Type B pancreatic cell (in vitro differentiated cells): Measurements from ENCODE around the gene FMR1. TPM values are rescaled to one million over a fixed set of nuclear protein-coding genes. Genes with fewer than 3 reads are reported as not detected.

Experiments
- DNase-seq: peaks from one replicate; pipeline ENCODE4 v3.0.0; 2021; ENCODE audit warnings: mixed read lengths; ENCODE audit not compliant: unreplicated experiment; ENCODE audit errors: extremely low spot score
- H3K27ac Mint-ChIP-seq: 2 replicates; pipeline ENCODE4 v1.8.0; 2021; ENCODE audit warnings: mild to moderate bottlenecking, mixed read lengths
- H3K27me3 Mint-ChIP-seq: 2 replicates; pipeline ENCODE4 v1.8.0; 2021; ENCODE audit warnings: mixed read lengths
- H3K36me3 Mint-ChIP-seq: 2 replicates; pipeline ENCODE4 v1.8.0; 2021; ENCODE audit warnings: mixed read lengths
- H3K4me1 Mint-ChIP-seq: one replicate; pipeline ENCODE4 v1.8.0; 2021; ENCODE audit warnings: mixed read lengths; ENCODE audit not compliant: unreplicated experiment
- H3K4me3 Mint-ChIP-seq: 2 replicates; pipeline ENCODE4 v1.8.0; 2021; ENCODE audit warnings: mild to moderate bottlenecking, mixed read lengths
- H3K9me3 Mint-ChIP-seq: 2 replicates; pipeline ENCODE4 v1.8.0; 2021; ENCODE audit warnings: mixed read lengths
- total RNA-seq: library from RNA; stranded (reverse); gene quantifications from 2 replicates; pipeline ENCODE4 v1.2.1, GENCODE V29; 2021; ENCODE audit warnings: low replicate concordance
- TF ChIP-seq, protein P1 (sequence below): fragments of 200-600 bp; sonication (generic); conservative IDR thresholded peaks from 2 replicates; pipeline ENCODE4 v1.5.0; 2021; ENCODE audit warnings: antibody characterized with exemption, mild to moderate bottlenecking

Gene FMR1
- total RNA-seq, 1 donor from 2014 or later: 63.2 TPM

DNA sequence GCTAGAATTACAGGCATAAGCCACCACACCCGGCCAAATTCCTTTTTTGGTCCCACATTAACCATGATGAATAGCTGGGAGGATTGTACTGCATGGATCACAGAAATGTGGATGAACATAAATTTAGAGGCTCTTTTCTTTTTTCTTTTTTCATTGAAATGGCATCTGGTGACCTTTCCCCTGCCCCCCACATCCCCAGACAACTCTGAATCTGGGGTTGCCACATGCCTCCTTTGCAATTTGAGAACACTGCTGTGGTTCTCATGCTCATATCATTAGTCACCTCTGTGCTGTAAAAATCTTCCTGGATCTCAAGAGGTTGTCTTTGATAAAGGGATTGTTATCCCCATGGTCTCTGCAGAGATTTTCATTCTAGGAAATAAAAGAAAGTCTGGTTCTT is 46.6 kb downstream of the FMR1 start:
- Mint-ChIP-seq H3K27me3 (no peaks in the 10 kb centered on the region), H3K27ac (no peak overlapping the region), H3K4me1 (no peaks in the 10 kb centered on the region), H3K4me3 (no peak overlapping the region), H3K36me3 (no peaks in the 10 kb centered on the region), H3K9me3 (peaks cover 10% of the 10 kb centered on the region)
- TF ChIP-seq, protein P1, sequence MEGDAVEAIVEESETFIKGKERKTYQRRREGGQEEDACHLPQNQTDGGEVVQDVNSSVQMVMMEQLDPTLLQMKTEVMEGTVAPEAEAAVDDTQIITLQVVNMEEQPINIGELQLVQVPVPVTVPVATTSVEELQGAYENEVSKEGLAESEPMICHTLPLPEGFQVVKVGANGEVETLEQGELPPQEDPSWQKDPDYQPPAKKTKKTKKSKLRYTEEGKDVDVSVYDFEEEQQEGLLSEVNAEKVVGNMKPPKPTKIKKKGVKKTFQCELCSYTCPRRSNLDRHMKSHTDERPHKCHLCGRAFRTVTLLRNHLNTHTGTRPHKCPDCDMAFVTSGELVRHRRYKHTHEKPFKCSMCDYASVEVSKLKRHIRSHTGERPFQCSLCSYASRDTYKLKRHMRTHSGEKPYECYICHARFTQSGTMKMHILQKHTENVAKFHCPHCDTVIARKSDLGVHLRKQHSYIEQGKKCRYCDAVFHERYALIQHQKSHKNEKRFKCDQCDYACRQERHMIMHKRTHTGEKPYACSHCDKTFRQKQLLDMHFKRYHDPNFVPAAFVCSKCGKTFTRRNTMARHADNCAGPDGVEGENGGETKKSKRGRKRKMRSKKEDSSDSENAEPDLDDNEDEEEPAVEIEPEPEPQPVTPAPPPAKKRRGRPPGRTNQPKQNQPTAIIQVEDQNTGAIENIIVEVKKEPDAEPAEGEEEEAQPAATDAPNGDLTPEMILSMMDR: no peak
- no peak for DNase-seq

DNA sequence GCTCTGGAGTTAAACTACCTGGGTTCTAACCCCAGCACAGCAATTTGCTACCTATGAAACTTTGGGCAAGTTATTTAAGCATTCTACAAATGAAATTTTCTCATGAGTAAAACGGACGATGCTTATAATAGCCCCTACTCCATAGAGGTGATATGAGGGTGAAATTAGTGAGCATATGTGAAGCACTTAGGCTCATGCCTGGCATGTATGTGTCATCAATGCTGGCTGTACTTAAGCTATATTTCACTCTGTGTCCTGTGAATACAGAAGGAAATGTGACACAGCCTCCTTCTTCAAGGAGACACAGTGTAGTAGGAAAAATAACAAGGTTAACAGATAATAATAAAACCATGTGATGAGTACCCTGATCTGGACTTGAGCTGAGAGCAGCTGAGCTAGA is 49.0 kb downstream of the FMR1 start:
- Mint-ChIP-seq H3K36me3 (no peaks in the 10 kb centered on the region), H3K4me1 (no peaks in the 10 kb centered on the region), H3K27me3 (no peaks in the 10 kb centered on the region), H3K4me3 (no peak overlapping the region), H3K9me3 (peaks cover 11% of the 10 kb centered on the region), H3K27ac (no peak overlapping the region)
- TF ChIP-seq, protein P1: no peak
- no peak for DNase-seq

DNA sequence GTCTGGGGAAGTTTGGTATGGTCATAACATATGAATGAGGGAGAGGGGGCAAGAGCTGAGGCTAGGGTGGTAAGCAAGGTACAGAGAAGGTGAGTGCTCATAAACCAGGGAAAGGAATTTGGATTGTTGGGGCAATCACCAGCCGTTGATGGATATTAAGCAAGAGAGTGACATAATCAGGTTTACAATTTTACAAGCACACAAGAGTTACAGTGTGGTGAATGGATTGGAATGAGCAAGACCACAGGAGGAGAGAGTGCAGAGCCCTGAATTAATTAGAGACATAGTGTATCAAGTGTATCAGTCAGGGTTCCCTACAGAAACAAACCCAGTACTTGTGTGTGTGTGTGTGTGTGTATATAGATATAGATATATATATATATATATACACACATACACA is 50.8 kb downstream of the FMR1 start:
- no peaks in the 10 kb centered on the region for H3K36me3 Mint-ChIP-seq
- H3K4me1 Mint-ChIP-seq: no peaks in the 10 kb centered on the region
- no peak for DNase-seq
- H3K27me3 Mint-ChIP-seq: no peaks in the 10 kb centered on the region
- peaks cover 7% of the 10 kb centered on the region for H3K9me3 Mint-ChIP-seq
- no peak overlapping the region for H3K4me3 Mint-ChIP-seq
- TF ChIP-seq, protein P1: no peak
- no peak overlapping the region for H3K27ac Mint-ChIP-seq

DNA sequence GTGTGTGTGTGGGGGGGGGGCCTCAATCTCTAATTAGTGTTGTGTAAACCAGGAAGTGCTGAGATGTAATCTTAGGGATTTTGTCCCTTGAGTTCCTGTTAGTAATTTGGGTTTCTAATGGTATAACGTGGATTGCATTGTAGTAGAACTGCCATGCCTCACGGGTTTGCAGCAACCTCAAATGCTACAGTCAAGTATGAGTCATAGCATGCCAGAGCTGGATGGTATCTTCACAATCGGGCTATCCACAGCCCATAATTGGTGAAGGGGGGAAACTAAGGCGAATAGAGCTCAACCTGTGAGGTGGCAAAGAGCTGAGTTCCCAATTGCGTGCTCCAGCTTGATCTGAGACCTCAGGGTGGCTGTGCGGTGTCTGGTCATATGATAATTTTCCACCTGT is 67.2 kb downstream of the FMR1 start:
- no peaks in the 10 kb centered on the region for H3K27me3 Mint-ChIP-seq
- TF ChIP-seq, protein P1: no peak
- no peaks in the 10 kb centered on the region for H3K4me1 Mint-ChIP-seq
- DNase-seq: no peak
- H3K4me3 Mint-ChIP-seq: no peak overlapping the region
- no peaks in the 10 kb centered on the region for H3K36me3 Mint-ChIP-seq
- peaks cover 6% of the 10 kb centered on the region for H3K9me3 Mint-ChIP-seq
- no peak overlapping the region for H3K27ac Mint-ChIP-seq

DNA sequence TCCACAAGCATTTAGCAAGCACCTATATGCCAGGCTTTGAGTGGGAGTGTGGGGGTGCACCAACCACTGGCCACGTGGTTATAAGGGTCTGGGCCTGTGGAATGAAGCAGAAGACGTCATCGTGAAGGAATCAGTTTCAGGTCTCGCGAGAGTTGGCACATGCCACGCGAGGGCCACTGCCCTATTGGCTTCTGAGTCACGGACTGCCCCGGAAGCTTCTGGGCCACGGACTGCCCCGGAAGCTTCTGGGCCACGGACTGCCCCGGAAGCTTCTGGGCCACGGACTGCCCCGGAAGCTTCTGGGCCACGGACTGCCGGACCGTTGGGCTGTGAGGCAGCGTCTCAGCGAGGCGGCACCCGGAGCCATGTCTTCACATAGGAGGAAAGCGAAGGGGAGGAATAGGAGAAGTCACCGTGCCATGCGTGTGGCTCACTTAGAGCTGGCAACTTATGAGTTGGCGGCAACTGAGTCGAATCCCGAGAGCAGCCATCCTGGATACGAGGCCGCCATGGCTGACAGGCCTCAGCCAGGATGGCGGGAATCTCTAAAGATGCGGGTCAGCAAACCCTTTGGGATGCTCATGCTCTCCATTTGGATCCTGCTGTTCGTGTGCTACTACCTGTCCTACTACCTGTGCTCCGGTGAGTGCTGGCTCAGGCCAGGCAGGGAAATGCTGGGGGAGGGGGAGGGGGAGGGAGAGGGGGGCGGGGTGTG is 69.5 kb downstream of the FMR1 start, which contains the start of gene FMR1NB:
FMR1NB (plus strand) TSS at position 300 of the 715 bp plus-strand sequence; CDS start at position 366, 66 bp downstream.
- Mint-ChIP-seq H3K36me3 (no peaks in the 10 kb centered on the region), H3K4me1 (no peaks in the 10 kb centered on the region), H3K4me3 (no peak within 1 kb of the TSS), H3K9me3 (peaks cover 7% of the 10 kb centered on the region), H3K27ac (no peak within 1 kb of the TSS), H3K27me3 (no peaks in the 10 kb centered on the region)
- DNase-seq: no peak
- TF ChIP-seq, protein P1: no peak

Other genes starting within 250 kb of the FMR1 start
- not detected in 2 replicates for gene FMR1NB, start 69.4 kb downstream of the FMR1 start, total RNA-seq